Uterus (tissue), 4 donors: ENCODE results near the gene GPR160. TPM values are rescaled to one million over a fixed set of nuclear protein-coding genes. Genes with fewer than 3 reads are reported as not detected.

ENCODE experiments used
- DNase-seq, 2 donors: peaks; one replicate each; pipeline ENCODE4 v3.0.0-alpha.2; 2019 to 2020
- H3K27ac ChIP-seq, 2 donors: fragments of 200-600 bp; sonication (generic); 1 replicate in 1 of 2; 2 replicates in 1 of 2; pipeline ENCODE4 v1.5.1; 2016 to 2018
- H3K27me3 ChIP-seq, 2 donors: fragments of 200-600 bp; sonication (generic); one replicate each; pipeline ENCODE4 v1.5.1; 2018 to 2019; ENCODE audit warnings: control low read depth in 1 of 2
- H3K36me3 ChIP-seq, 2 donors: fragments of 200-600 bp; sonication (generic); one replicate each; pipeline ENCODE4 v1.5.1; 2019; ENCODE audit warnings: control low read depth in 1 of 2
- H3K4me1 ChIP-seq, 2 donors: fragments of 200-600 bp; sonication (generic); one replicate each; pipeline ENCODE4 v1.5.1; 2018 to 2019; ENCODE audit warnings: control low read depth in 1 of 2
- H3K4me3 ChIP-seq, 2 donors: fragments of 200-600 bp; sonication (generic); 1 replicate in 1 of 2; 2 replicates in 1 of 2; pipeline ENCODE4 v1.5.1; 2018 to 2019; ENCODE audit warnings: mild to moderate bottlenecking in 1 of 2
- H3K9me3 ChIP-seq, 2 donors: fragments of 200-600 bp; sonication (generic); one replicate each; pipeline ENCODE4 v1.5.1; 2019; ENCODE audit warnings: control low read depth in 1 of 2
- POLR2A ChIP-seq, 2 donors: fragments of 450-650 bp; IDR thresholded peaks; one replicate each; pipeline ENCODE4 v1.6.1; 2016; ENCODE audit warnings: antibody characterized with exemption in 2 of 2, mild to moderate bottlenecking in 1 of 2, moderate library complexity in 1 of 2
- intact Hi-C: fragments of 100-400 bp; cut with DNase I; formaldehyde crosslinking; loops from one replicate; pipeline ENCODE4 v1.15.1; 2023; ENCODE audit warnings: low total_unique reads
- total RNA-seq, 4 donors: library from RNA; depleted of rRNA in 3 of 4; stranded (reverse); fragments of >200 nt in 3 of 4; gene quantifications; one replicate each; pipeline versions ENCODE4 v1.1.0 to v1.2.4, GENCODE V29; 2014 to 2023
- TF ChIP-seq, protein P1 (sequence below), 4 experiments: fragments of 200-600 bp in 2 of 4; fragments of 450-650 bp in 2 of 4; sonication (generic) in 2 of 4; IDR thresholded peaks; one replicate each; pipeline ENCODE4 v1.5.1; 2016 to 2019; ENCODE audit warnings: antibody characterized with exemption in 4 of 4, mild to moderate bottlenecking in 2 of 4, moderate library complexity in 1 of 4
- donor health status: DM: yes; HTN: yes; CAD: no.

The GPR160 gene
- total RNA-seq, 4 donors from 2014 or later, result 2.6 to 21.0 (median 8.6) TPM; not detected in 1

DNA sequence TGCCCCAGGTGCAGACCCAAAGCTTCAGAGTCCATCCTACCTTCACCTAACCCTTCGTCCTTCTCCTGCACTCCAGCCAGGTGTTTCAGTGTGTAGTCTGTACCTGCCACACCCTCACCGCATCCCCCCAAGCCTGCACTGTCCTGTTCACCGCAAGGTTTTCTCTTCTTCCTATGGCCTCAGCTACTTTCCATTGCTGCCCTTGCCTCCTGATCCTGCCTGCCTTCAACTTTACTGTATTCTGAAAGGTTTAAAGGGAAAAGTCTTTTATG, 9.3 kb downstream of the GPR160 start:
- intact Hi-C loops, result no loop called here
- H3K4me1 ChIP-seq, result no peaks in the 10 kb centered on the region
- H3K9me3 ChIP-seq, result no peaks in the 10 kb centered on the region
- no peak overlapping the region for H3K4me3 ChIP-seq
- H3K27me3 ChIP-seq, result no peaks in the 10 kb centered on the region
- no peaks in the 10 kb centered on the region for H3K36me3 ChIP-seq
- H3K27ac ChIP-seq, result no peak overlapping the region
- TF ChIP-seq POLR2A (IDR thresholded peaks at IDR 0.05), result no peak
- TF ChIP-seq, protein P1, sequence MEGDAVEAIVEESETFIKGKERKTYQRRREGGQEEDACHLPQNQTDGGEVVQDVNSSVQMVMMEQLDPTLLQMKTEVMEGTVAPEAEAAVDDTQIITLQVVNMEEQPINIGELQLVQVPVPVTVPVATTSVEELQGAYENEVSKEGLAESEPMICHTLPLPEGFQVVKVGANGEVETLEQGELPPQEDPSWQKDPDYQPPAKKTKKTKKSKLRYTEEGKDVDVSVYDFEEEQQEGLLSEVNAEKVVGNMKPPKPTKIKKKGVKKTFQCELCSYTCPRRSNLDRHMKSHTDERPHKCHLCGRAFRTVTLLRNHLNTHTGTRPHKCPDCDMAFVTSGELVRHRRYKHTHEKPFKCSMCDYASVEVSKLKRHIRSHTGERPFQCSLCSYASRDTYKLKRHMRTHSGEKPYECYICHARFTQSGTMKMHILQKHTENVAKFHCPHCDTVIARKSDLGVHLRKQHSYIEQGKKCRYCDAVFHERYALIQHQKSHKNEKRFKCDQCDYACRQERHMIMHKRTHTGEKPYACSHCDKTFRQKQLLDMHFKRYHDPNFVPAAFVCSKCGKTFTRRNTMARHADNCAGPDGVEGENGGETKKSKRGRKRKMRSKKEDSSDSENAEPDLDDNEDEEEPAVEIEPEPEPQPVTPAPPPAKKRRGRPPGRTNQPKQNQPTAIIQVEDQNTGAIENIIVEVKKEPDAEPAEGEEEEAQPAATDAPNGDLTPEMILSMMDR (IDR thresholded peaks at IDR 0.05), result no peak
- no peak for DNase-seq

DNA sequence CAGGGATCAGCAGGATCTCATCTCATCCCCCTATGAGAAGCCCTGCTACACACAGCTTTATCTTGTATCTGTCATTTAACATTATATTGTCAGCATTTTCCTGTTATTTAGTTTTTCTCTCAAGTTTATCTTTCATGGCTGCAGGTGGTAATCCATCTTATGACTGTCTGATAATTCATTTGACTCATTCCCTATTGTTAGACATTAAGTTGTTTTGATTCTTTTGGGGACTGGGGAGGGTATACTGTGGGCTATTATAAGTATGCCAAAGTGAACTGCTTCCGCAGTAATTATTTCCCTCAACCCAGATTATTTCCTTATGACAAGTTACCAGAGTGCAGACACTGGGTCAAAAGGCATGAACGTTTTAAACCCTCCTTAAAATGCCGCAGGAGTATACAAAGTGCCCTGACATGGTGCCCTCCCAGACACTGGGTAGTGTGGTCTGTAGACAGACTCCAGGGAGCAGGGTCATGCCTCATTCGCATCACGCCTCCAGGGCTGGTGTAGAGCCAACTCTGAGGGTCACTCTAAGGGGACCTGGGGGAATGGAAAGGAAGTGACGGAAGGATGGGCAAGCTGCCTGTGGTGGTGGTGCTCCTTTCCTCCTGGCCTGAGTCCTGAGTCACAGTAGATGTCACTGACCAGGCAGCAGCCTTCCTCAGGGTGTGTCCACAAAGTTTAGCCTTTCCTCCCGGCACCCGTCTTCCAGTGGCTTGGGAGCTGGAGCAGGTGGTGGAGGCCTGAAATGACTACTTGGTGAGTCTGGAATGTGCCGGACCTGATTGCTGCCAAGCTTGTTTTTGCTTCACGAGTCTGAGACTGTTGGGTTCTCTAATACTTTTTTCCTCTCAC, 11.6 kb downstream of the GPR160 start:
- DNase-seq, result no peak
- Histone ChIP-seq H3K4me3 (no peak overlapping the region), H3K36me3 (no peaks in the 10 kb centered on the region), H3K27ac (no peak overlapping the region), H3K4me1 (no peaks in the 10 kb centered on the region), H3K27me3 (no peaks in the 10 kb centered on the region), H3K9me3 (no peaks in the 10 kb centered on the region)
- TF ChIP-seq POLR2A (IDR thresholded peaks at IDR 0.05), result no peak
- intact Hi-C loops, result no loop called here

GRCh38 chr3:170050753-170051152, 13.0 kb downstream of the GPR160 start:
- intact Hi-C loops, result no loop called here
- H3K27me3 ChIP-seq, result no peaks in the 10 kb centered on the region
- H3K9me3 ChIP-seq, result no peaks in the 10 kb centered on the region
- no peak overlapping the region for H3K4me3 ChIP-seq
- no peak for DNase-seq
- H3K4me1 ChIP-seq, result no peaks in the 10 kb centered on the region
- H3K36me3 ChIP-seq, result no peaks in the 10 kb centered on the region
- no peak for TF ChIP-seq POLR2A (IDR thresholded peaks at IDR 0.05)
- TF ChIP-seq, protein P1 (IDR thresholded peaks at IDR 0.05), result no peak
- H3K27ac ChIP-seq, result no peak overlapping the region

DNA sequence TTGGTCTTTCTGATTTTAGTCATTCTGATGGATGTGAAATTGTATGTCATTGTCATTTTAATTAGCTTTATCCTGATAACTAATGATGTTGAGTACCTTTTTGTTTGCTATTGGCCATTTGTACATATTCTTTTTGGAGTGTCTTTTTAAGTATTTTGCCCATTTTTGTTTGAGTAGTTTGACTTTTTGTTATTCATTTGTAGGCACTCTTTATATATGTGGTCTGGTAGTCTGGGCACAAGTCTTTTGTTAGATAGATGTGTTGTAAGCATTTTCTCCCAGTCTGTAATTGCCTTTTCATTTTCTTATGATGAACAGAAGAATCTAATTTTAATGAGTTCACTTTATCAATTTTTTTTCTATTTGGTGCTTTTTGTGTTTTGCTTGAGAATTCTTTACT, 14.6 kb downstream of the GPR160 start:
- TF ChIP-seq POLR2A (IDR thresholded peaks at IDR 0.05), result no peak
- TF ChIP-seq, protein P1 (IDR thresholded peaks at IDR 0.05), result no peak
- H3K36me3 ChIP-seq, result no peaks in the 10 kb centered on the region
- intact Hi-C loops, result no loop called here
- no peaks in the 10 kb centered on the region for H3K9me3 ChIP-seq
- no peak overlapping the region for H3K27ac ChIP-seq
- H3K4me1 ChIP-seq, result no peaks in the 10 kb centered on the region
- H3K4me3 ChIP-seq, result no peak overlapping the region
- no peaks in the 10 kb centered on the region for H3K27me3 ChIP-seq
- DNase-seq, result no peak

DNA sequence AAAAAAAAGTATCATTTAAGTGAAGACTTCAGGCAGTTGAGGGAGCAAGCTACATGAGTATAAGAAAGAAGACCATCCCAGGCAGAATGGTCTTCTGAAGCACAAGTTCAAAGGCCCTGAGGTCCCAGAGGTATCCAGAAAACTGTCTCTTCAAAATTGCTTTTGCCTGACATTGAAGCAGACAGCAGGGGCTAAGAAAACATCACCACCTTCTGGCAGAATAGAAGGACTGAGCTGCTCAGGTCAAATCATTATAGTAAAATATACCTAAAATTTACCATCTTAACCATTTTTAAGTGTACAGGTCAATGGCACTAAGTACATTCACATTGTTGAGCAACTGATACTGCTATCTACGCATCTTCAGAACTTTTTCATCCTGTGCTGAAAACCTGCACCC, 16.4 kb downstream of the GPR160 start:
- Histone ChIP-seq H3K36me3 (no peaks in the 10 kb centered on the region), H3K9me3 (no peaks in the 10 kb centered on the region), H3K4me1 (no peaks in the 10 kb centered on the region), H3K4me3 (no peak overlapping the region), H3K27ac (no peak overlapping the region), H3K27me3 (no peaks in the 10 kb centered on the region)
- TF ChIP-seq, protein P1 (IDR thresholded peaks at IDR 0.05), result no peak
- TF ChIP-seq POLR2A (IDR thresholded peaks at IDR 0.05), result no peak
- intact Hi-C loops, result no loop called here
- no peak for DNase-seq
